HG03045 (cell line): ENCODE data around the gene FGL2.
A peak's percentile ranks its signal among the peaks of the same experiment; 100 is the strongest.
"Not testable (repeated sequence)": the region's sequence is repeated elsewhere in the genome, so short reads cannot be mapped to it uniquely, and the experiment has no call there.

ENCODE experiments used
- ATAC-seq: cut with Tn5 transposase; IDR thresholded peaks from one replicate; pipeline ENCODE4 v1.9.1; 2021; ENCODE audit warnings: mild to moderate bottlenecking, moderate library complexity; ENCODE audit not compliant: unreplicated experiment

Gene FGL2

DNA sequence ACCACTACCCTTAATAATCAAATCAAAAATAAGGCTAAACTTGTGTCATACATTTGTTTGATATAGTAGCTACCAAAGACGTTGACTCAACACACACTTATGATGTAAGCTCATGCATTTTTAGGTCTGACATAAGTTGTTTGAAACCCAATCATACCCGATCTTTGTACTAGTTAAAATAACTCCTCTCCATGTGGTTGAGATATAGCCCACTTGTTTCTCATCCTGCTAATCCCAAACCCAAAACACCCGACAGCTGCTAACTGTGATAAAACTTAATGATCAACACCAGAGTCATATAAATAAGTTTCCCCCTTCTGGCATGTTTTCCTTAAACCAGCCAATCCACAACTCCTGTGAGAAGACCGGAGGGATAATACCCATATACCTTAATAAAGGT lies 28.5 kb downstream of the FGL2 start:
- ATAC-seq, result not testable (repeated sequence)

- peak; percentile 65 for ATAC-seq
Observed at GRCh38 chr7:77157446-77157845, 42.2 kb downstream of the FGL2 start.

GRCh38 chr7:77157034-77157433 lies 42.6 kb downstream of the FGL2 start:
- ATAC-seq, result peak; percentile 76

DNA sequence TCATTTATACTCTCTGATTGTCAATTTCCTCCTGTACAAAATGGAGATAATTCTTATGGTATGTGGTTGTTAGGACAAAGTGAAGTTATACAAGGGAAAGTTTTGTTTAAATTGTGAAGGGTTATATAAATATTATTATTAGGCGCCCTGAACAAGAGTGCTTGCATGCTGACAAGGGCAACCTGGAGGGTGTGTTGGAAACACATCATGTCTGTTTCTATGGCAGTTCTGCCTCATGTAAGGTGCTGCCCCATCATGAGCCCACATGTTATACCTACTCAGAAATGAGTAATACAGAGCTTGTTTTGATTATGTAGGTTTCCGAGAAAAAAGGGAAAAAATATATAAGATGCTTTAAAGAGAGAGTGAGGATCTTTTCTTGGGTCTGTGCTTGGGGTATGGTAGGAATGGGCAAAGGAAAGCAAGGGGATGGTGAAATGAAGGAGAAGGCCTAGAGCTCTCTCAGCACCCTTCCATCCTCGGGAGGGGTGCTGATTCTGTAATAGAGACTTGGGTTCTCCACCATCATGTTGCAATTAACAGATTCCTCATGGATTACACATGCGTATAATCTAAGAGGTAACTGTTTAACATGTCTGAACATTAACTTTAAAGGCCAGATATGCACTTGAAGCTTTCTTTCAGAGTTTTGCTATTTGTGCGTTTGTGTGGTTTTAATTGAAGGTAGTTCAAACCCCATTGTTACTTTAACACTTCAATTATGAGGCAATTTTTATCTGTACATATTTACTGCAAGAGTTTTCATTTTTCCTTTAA lies 43.8 kb downstream of the FGL2 start:
- peak; percentile 37 for ATAC-seq

DNA sequence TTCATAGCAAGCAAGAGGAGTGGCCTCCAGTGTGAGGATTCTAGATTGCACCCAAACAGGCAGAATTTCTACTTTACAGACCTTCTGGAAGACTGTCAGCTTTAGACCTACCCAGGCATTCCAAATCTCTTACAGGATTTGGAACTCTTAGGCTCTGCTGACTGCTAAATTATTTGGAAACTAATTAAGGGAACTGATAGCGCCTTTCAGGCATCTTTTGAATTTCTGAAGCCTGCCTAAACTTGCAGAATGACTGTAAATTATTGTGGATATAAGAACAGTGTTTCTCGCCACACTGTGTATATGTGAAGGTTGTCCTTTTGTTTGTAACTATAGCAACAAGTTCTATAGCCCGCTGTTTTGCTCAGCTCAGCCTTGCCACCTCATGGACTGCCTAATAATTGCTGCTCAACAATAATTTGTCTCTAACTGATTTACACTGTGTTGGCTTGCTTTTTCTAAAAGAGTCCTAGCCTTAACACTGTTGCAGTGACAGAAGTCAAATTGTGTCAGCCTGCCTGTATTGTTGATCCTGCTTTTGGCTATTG lies 44.6 kb downstream of the FGL2 start:
- peak; percentile 39 for ATAC-seq

GRCh38 chr7:77152232-77152631 lies 47.4 kb downstream of the FGL2 start:
- ATAC-seq, result not testable (repeated sequence)
